ENCODE data around the gene MAST1. TPM values are rescaled to one million over a fixed set of nuclear protein-coding genes. Genes with fewer than 3 reads are reported as not detected.

MAST1 gene
- total and polyA plus RNA-seq, 2 experiments from 2014 or later = 13.9 to 19.9 TPM

- TF ChIP-seq ZNF462 (CRISPR knock-in tag; IDR thresholded peaks at IDR 0.05) = no peak
Measured at GRCh38 chr19:12801466-12802266, 36.6 kb upstream of the MAST1 start, which contains the start of the genes PRDX2 and THSD8 (continued).

GRCh38 chr19:12802267-12803106 is 35.8 kb upstream of the MAST1 start:
- H3K4me1 ChIP-seq (ENCODE audit: insufficient read depth) = peaks cover 11% of the 10 kb centered on the region; the same call in 1 of the 2 replicates
- H3K27ac ChIP-seq (ENCODE audit: low read depth) = no peak overlapping the region
- no peak for ATAC-seq
- no peak for TF ChIP-seq CTCF (conservative IDR thresholded peaks at IDR 0.05; ENCODE audit: low read depth in 2 of 2)
- TF ChIP-seq ZNF462 (CRISPR knock-in tag; IDR thresholded peaks at IDR 0.05) = no peak

More at GRCh38 chr19:12802267-12803106, 35.8 kb upstream of the MAST1 start:
- Mint-ChIP-seq H3K9me3 (no peaks in the 10 kb centered on the region), H3K4me3 (peak overlapping the region; percentile 93), H3K4me1 (peaks cover 20% of the 10 kb centered on the region), H3K27ac (no peak overlapping the region), H3K27me3 (ENCODE audit: insufficient read depth, low read depth, poor library complexity) (peaks cover 10% of the 10 kb centered on the region), H3K36me3 (ENCODE audit: low read depth) (peaks cover 45% of the 10 kb centered on the region)
- Histone ChIP-seq H3K4me3 (peak overlapping the region; percentile 99), H3K4me2 (peak overlapping the region; percentile 97), H3F3A (replicated peaks; ENCODE audit: low read depth) (peaks cover 19% of the 10 kb centered on the region), H3K9me2 (ENCODE audit: insufficient read depth) (no peaks in the 10 kb centered on the region), H3K36me3 (ENCODE audit: insufficient read depth) (peaks cover 9% of the 10 kb centered on the region; the same call in 1 of the 2 replicates), H2AFZ (peak overlapping the region; percentile 97), H3K27me3 (ENCODE audit: insufficient read depth) (peaks cover 10% of the 10 kb centered on the region), H4K20me1 (replicated peaks; ENCODE audit: insufficient read depth) (no peaks in the 10 kb centered on the region), H3K79me2 (replicated peaks; ENCODE audit: insufficient read depth) (peaks cover 20% of the 10 kb centered on the region)
- no peak for DNase-seq (ENCODE audit: low spot score)

Data from GM23338 (cell line).